CD4-positive, alpha-beta memory T cell (primary cell): ENCODE data around the gene MAD1L1. TPM values are rescaled to one million over a fixed set of nuclear protein-coding genes. Genes with fewer than 3 reads are reported as not detected.
A peak's percentile ranks its signal among the peaks of the same experiment; 100 is the strongest.
"Not testable (repeated sequence)": the region's sequence is repeated elsewhere in the genome, so short reads cannot be mapped to it uniquely, and the experiment has no call there.

ENCODE experiments used
- CTCF ChIA-PET: fragments of 350-600 bp; sonication (Branson Sonifier 250); formaldehyde crosslinking; loops from one replicate; lab custom pipeline; 2021; ENCODE audit warnings: inconsistent platforms; ENCODE audit not compliant: partially characterized antibody; lab: Charles Lee
- POLR2A ChIA-PET: fragments of 350-600 bp; sonication (Branson Sonifier 250); formaldehyde crosslinking; loops from one replicate; lab custom pipeline; 2021; ENCODE audit not compliant: partially characterized antibody; lab: Charles Lee
- DNase-seq, 5 donors: peaks; one replicate each; pipeline versions ENCODE4 v3.0.0 to v3.0.0-alpha.2; 2020 to 2022; ENCODE audit warnings: mixed read lengths in 1 of 5
- H3K27ac ChIP-seq: one replicate; pipeline ENCODE4 v1.7.0; 2013; ENCODE audit warnings: low read depth, low read length
- H3K27me3 ChIP-seq: 2 replicates; pipeline ENCODE4 v1.7.0; 2013; ENCODE audit warnings: mild to moderate bottlenecking, low read length, moderate library complexity; ENCODE audit not compliant: insufficient read depth
- H3K36me3 ChIP-seq: 2 replicates; pipeline ENCODE4 v1.7.0; 2013; ENCODE audit warnings: mild to moderate bottlenecking, low read length, moderate library complexity; ENCODE audit not compliant: insufficient read depth
- H3K4me1 ChIP-seq: 2 replicates; pipeline ENCODE4 v1.7.0; 2013; ENCODE audit warnings: mild to moderate bottlenecking, low read length, moderate library complexity; ENCODE audit not compliant: insufficient read depth
- H3K4me3 ChIP-seq, 2 donors: one replicate each; pipeline ENCODE4 v1.7.0; 2013; ENCODE audit warnings: low read length in 2 of 2, mild to moderate bottlenecking in 1 of 2
- H3K9me3 ChIP-seq, 2 donors: one replicate each; pipeline ENCODE4 v1.7.0; 2013; ENCODE audit warnings: low read length in 2 of 2, control low read depth in 1 of 2; ENCODE audit not compliant: control insufficient read depth in 1 of 2
- H3K27ac Mint-ChIP-seq, 7 donors: one replicate each; pipeline ENCODE4 v1.8.0; 2020 to 2021; ENCODE audit warnings: mixed read lengths in 7 of 7, mild to moderate bottlenecking in 6 of 7, inconsistent platforms in 3 of 7, moderate library complexity in 3 of 7
- H3K27me3 Mint-ChIP-seq, 2 donors: one replicate each; pipeline ENCODE4 v1.8.0; 2020 to 2021; ENCODE audit warnings: mixed read lengths in 2 of 2
- H3K36me3 Mint-ChIP-seq, 2 donors: one replicate each; pipeline ENCODE4 v1.8.0; 2020 to 2021; ENCODE audit warnings: mixed read lengths in 2 of 2, inconsistent platforms in 1 of 2, mild to moderate bottlenecking in 1 of 2
- H3K4me1 Mint-ChIP-seq, 4 donors: one replicate each; pipeline ENCODE4 v1.8.0; 2020 to 2021; ENCODE audit warnings: mixed read lengths in 4 of 4, mild to moderate bottlenecking in 1 of 4
- H3K4me3 Mint-ChIP-seq, 8 donors: one replicate each; pipeline ENCODE4 v1.8.0; 2020 to 2021; ENCODE audit warnings: mixed read lengths in 8 of 8, mild to moderate bottlenecking in 7 of 8, moderate library complexity in 6 of 8, inconsistent platforms in 3 of 8
- H3K9me3 Mint-ChIP-seq, 8 donors: one replicate each; pipeline ENCODE4 v1.8.0; 2020 to 2021; ENCODE audit warnings: mixed read lengths in 8 of 8, mild to moderate bottlenecking in 5 of 8, inconsistent platforms in 3 of 8, moderate library complexity in 1 of 8
- intact Hi-C: fragments of 100-400 bp; cut with micrococcal nuclease; formaldehyde crosslinking; loops from one replicate; pipeline ENCODE4 v1.15.1; 2023
- polyA plus RNA-seq, 2 donors: library from polyadenylated mRNA; unstranded; fragments of 300-500 nt; fragmentation: Illumina TruSeq; gene quantifications; one replicate each; pipeline ENCODE4 v1.2.3, GENCODE V29; 2021
- total RNA-seq, 2 experiments: library from RNA; stranded (reverse); gene quantifications; one replicate each; pipeline ENCODE4 v1.2.3, GENCODE V29; 2021

MAD1L1 gene
- total and polyA plus RNA-seq, 4 experiments from 2014 or later = 89.9 to 132 (median 110) TPM

- no peaks in the 10 kb centered on the region for H3K36me3 ChIP-seq
- Mint-ChIP-seq H3K27me3 (no peaks in the 10 kb centered on the region), H3K27ac (peak overlapping the region in 1 of 7 donors; percentile 73), H3K36me3 (peaks cover 0 to 3% of the 10 kb centered on the region in 2 donors), H3K4me3 (no peak overlapping the region), H3K9me3 (peaks cover 0 to 3% (median 0%) of the 10 kb centered on the region in 8 donors), H3K4me1 (peaks cover 25 to 46% (median 33%) of the 10 kb centered on the region in 4 donors)
- no peak overlapping the region for H3K4me3 ChIP-seq
- peaks cover 13% of the 10 kb centered on the region for H3K4me1 ChIP-seq
- ChIA-PET POLR2A (interaction anchor here (2.5 kb wide), 1 partner anchor 100 kb away, joined by 8 read pairs; no protein-coding TSS in a partner anchor), CTCF (interaction anchor here (1.4 to 1.5 kb wide), 2 partner anchors 12 to 48 kb away, joined by 3 read pairs; no protein-coding TSS in a partner anchor)
- intact Hi-C loops = no loop called here
- H3K27me3 ChIP-seq = no peaks in the 10 kb centered on the region
- DNase-seq = no peak
- no peaks in the 10 kb centered on the region for H3K9me3 ChIP-seq
- no peak overlapping the region for H3K27ac ChIP-seq
Measured at GRCh38 chr7:2040201-2040892, 192.4 kb downstream of the MAD1L1 start.

- peaks cover 13% of the 10 kb centered on the region for H3K4me1 ChIP-seq
- CTCF ChIA-PET = interaction anchor here (1.5 kb wide), 1 partner anchor 49 kb away, joined by 3 read pairs; no protein-coding TSS in a partner anchor
Measured at GRCh38 chr7:2038931-2039728, 193.6 kb downstream of the MAD1L1 start.

DNA sequence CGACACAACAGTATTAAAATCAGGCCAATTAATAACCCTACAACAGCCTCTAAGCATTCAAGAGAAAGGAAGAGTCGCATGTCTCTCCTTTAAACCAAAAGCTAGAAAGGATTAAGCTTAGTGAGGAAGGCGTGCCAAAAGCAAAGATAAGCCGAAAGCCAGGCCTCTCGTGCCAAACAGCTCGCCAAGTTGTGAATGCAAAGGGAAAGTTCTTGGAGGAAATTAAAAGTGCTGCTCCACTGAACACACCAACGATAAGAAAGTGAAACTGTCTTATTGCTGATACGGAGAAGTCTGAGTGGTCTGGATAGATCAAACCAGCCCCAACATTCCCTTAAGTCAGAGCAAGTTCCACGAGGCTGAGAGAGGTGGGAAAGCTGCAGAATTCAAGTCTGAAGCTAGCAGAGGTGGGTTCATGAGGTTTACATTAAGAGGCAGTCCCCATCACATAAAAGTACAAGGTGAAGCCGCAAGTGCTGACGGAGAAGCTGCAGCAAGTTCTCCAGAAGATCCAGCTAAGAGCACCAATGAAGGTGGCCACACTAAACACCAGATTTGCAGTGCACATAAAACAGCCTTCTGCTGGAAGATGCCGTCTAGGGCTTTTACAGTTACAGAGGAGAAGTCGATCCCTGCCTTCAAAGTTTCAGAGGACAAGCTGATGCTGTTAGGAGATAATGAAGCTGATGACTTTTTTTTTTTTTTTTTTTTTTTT is 194.8 kb downstream of the MAD1L1 start:
- Mint-ChIP-seq H3K36me3 (peaks cover 0 to under 1% of the 10 kb centered on the region in 2 donors), H3K9me3 (peaks cover 0 to 3% (median 0%) of the 10 kb centered on the region in 8 donors), H3K27me3 (no peaks in the 10 kb centered on the region), H3K27ac (peak overlapping the region; percentile 62 to 94 (median 78)), H3K4me3 (peak overlapping the region; percentile 89 to 95 (median 92)), H3K4me1 (peaks cover 27 to 46% (median 33%) of the 10 kb centered on the region in 4 donors)
- intact Hi-C loops = no loop called here
- H3K36me3 ChIP-seq = no peaks in the 10 kb centered on the region
- POLR2A ChIA-PET = interaction anchor here (1.2 to 2.5 kb wide), 2 partner anchors 51 to 98 kb away, joined by 4 to 8 read pairs; no protein-coding TSS in a partner anchor
- peaks cover 13% of the 10 kb centered on the region for H3K4me1 ChIP-seq
- CTCF ChIA-PET = interaction anchor here (1.0 kb wide), 2 partner anchors 9 to 115 kb away, joined by 3 to 4 read pairs; no protein-coding TSS in a partner anchor
- peak in 4 of 5 donors; percentile 20 to 32 (median 24) for DNase-seq
- no peaks in the 10 kb centered on the region for H3K9me3 ChIP-seq
- no peaks in the 10 kb centered on the region for H3K27me3 ChIP-seq
- peak overlapping the region; percentile 17 for H3K27ac ChIP-seq
- peak overlapping the region; percentile 7 to 46 for H3K4me3 ChIP-seq

More at GRCh38 chr7:2038931-2039728, 193.6 kb downstream of the MAD1L1 start:
- POLR2A ChIA-PET = interaction anchor here (2.5 kb wide), 1 partner anchor 99 kb away, joined by 8 read pairs; no protein-coding TSS in a partner anchor
- H3K27ac Mint-ChIP-seq = peak overlapping the region in 6 of 7 donors; percentile 8 to 94 (median 48)
- Histone ChIP-seq H3K9me3 (no peaks in the 10 kb centered on the region), H3K27ac (no peak overlapping the region), H3K4me3 (no peak overlapping the region), H3K27me3 (no peaks in the 10 kb centered on the region), H3K36me3 (no peaks in the 10 kb centered on the region)
- DNase-seq = no peak
- H3K4me1 Mint-ChIP-seq = peaks cover 27 to 46% (median 33%) of the 10 kb centered on the region in 4 donors
- peaks cover 0 to 3% of the 10 kb centered on the region in 2 donors for H3K36me3 Mint-ChIP-seq
- peaks cover 0 to 3% (median 0%) of the 10 kb centered on the region in 8 donors for H3K9me3 Mint-ChIP-seq
- intact Hi-C loops = no loop called here
- no peaks in the 10 kb centered on the region for H3K27me3 Mint-ChIP-seq
- H3K4me3 Mint-ChIP-seq = peak overlapping the region; percentile 25 to 95 (median 91)

DNA sequence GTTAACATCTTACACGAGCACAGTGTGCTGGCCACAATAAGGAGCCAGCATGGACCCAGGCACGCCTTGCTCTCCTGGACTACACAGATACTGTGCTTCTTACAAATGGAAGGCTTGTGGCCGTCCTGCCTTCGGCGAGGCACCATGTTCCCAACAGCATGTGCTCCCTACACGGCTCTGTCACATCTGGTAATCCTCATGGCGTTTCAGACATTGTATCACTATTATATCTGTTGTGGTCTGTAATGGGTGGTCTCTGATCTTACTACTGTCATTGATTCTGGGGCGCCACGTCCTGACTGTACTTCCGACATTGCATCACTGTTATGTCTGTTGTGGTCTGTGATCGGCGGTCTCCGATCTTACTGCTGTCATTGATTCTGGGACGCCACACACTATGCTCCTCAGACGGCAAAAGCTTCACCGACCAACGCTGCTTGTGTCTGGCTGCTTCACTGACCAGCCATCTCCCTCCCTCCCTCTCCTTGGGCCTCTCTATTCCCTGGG is 195.4 kb downstream of the MAD1L1 start:
- Mint-ChIP-seq H3K27me3 (no peaks in the 10 kb centered on the region), H3K27ac (peak overlapping the region; percentile 53 to 94 (median 77)), H3K4me3 (peak overlapping the region; percentile 89 to 95 (median 92)), H3K4me1 (peaks cover 27 to 46% (median 33%) of the 10 kb centered on the region in 4 donors), H3K36me3 (no peaks in the 10 kb centered on the region), H3K9me3 (peaks cover 0 to 3% (median 0%) of the 10 kb centered on the region in 8 donors)
- Histone ChIP-seq H3K27ac (peak overlapping the region; percentile 17), H3K36me3 (no peaks in the 10 kb centered on the region), H3K4me1 (peaks cover 13% of the 10 kb centered on the region), H3K27me3 (no peaks in the 10 kb centered on the region), H3K4me3 (peak overlapping the region in 1 of 2 donors; percentile 46), H3K9me3 (no peaks in the 10 kb centered on the region)
- DNase-seq = peak in 2 of 5 donors; percentile 14 to 15
- CTCF ChIA-PET = interaction anchor here (1.0 kb wide), 1 partner anchor 10 kb away, joined by 4 read pairs; no protein-coding TSS in a partner anchor
- intact Hi-C loops = no loop called here
- POLR2A ChIA-PET = interaction anchor here (1.2 to 2.5 kb wide), 2 partner anchors 51 to 97 kb away, joined by 4 to 8 read pairs; no protein-coding TSS in a partner anchor

GRCh38 chr7:2036786-2037185 is 196.0 kb downstream of the MAD1L1 start:
- ChIA-PET CTCF (no interaction called here), POLR2A (no interaction called here)
- H3K27ac ChIP-seq = no peak overlapping the region
- H3K9me3 Mint-ChIP-seq = peaks cover 0 to 3% (median 0%) of the 10 kb centered on the region in 8 donors
- no peaks in the 10 kb centered on the region for H3K36me3 ChIP-seq
- intact Hi-C loops = no loop called here
- H3K9me3 ChIP-seq = no peaks in the 10 kb centered on the region
- peak overlapping the region in 4 of 8 donors; percentile 40 to 95 (median 75) for H3K4me3 Mint-ChIP-seq
- DNase-seq = no peak
- no peak overlapping the region for H3K4me3 ChIP-seq
- H3K4me1 ChIP-seq = peaks cover 13% of the 10 kb centered on the region
- no peaks in the 10 kb centered on the region for H3K27me3 Mint-ChIP-seq
- no peaks in the 10 kb centered on the region for H3K27me3 ChIP-seq
- H3K36me3 Mint-ChIP-seq = no peaks in the 10 kb centered on the region
- peaks cover 22 to 41% (median 35%) of the 10 kb centered on the region in 4 donors for H3K4me1 Mint-ChIP-seq
- peak overlapping the region in 3 of 7 donors; percentile 6 to 77 (median 76) for H3K27ac Mint-ChIP-seq

DNA sequence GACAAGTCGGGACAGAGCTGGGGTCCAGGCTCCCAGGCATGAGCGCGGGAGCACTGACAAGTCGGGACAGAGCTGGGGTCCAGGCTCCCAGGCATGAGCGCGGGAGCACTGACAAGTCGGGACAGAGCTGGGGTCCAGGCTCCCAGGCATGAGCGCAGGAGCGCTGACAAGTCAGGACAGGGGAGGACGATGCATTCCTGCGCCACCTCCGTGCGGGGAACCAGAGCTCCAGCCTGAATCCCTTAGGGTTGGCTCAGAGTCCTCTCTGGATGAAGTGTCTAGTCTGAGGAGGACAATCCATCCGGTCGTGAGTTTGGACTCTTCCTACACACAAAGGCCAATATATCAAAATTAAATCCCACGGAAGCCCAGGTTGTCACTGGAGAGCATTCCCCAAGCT is 196.5 kb downstream of the MAD1L1 start:
- H3K27me3 ChIP-seq, H3K36me3 ChIP-seq, POLR2A ChIA-PET, intact Hi-C loops, H3K4me3 ChIP-seq, H3K36me3 Mint-ChIP-seq, CTCF ChIA-PET, H3K27ac ChIP-seq, DNase-seq, H3K9me3 Mint-ChIP-seq, H3K27me3 Mint-ChIP-seq, H3K9me3 ChIP-seq: not testable (repeated sequence)
- Mint-ChIP-seq H3K27ac (peak overlapping the region in 2 of 7 donors; percentile 77 to 82), H3K4me1 (peaks cover 26 to 45% (median 38%) of the 10 kb centered on the region in 4 donors), H3K4me3 (peak overlapping the region in 1 of 8 donors; percentile 50)
- peaks cover 18% of the 10 kb centered on the region for H3K4me1 ChIP-seq
